ENCODE results near the gene CHERP.

DNA sequence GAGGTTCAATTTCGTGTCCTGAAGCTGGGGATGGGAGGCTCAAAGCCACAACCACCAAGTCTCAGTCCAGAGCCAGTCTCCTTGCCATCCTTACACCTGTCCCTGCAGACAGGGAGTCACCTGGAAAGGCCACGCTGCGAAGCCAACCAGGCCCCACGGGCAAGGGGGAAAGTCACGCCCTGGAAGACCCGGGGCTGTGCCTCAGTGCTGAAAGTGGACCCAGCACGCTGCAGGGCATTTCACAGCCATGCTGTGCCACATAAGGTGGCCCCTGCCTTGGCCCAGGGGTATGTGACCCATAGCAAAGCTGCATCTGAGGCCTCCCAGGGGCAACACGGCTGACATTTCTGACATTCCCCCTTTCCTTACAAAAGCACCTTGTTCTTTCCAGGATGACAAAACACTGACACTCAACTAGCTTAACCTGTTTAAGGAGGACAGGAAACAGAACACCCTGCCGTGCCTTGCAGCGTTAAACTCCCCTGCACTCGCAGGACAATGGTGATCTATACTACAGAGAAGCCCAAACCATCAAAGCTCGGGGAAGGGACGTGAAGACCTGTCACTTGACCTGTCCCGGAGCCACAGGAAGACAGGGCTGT lies 14.8 kb downstream of the CHERP start:
- TF ChIP-seq, protein P1, sequence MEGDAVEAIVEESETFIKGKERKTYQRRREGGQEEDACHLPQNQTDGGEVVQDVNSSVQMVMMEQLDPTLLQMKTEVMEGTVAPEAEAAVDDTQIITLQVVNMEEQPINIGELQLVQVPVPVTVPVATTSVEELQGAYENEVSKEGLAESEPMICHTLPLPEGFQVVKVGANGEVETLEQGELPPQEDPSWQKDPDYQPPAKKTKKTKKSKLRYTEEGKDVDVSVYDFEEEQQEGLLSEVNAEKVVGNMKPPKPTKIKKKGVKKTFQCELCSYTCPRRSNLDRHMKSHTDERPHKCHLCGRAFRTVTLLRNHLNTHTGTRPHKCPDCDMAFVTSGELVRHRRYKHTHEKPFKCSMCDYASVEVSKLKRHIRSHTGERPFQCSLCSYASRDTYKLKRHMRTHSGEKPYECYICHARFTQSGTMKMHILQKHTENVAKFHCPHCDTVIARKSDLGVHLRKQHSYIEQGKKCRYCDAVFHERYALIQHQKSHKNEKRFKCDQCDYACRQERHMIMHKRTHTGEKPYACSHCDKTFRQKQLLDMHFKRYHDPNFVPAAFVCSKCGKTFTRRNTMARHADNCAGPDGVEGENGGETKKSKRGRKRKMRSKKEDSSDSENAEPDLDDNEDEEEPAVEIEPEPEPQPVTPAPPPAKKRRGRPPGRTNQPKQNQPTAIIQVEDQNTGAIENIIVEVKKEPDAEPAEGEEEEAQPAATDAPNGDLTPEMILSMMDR (IDR thresholded peaks at IDR 0.05; ENCODE audit: poor library complexity): no peak
- TF ChIP-seq EZH2 (IDR thresholded peaks at IDR 0.05; ENCODE audit: borderline replicate concordance) (no peak), EZH2phosphoT487 (IDR thresholded peaks at IDR 0.05; ENCODE audit: low read depth, severe bottlenecking, unreplicated experiment) (no peak)

All from hepatocyte (in vitro differentiated cells).